H1 (cell line): Measurements from ENCODE around the gene TSTD2. TPM values are rescaled to one million over a fixed set of nuclear protein-coding genes. Genes with fewer than 3 reads are reported as not detected.

Experiments
- CTCF ChIA-PET: fragments of 300-600 bp; sonication (Branson Sonifier 250); formaldehyde crosslinking; loops from one replicate; lab custom pipeline; 2021; ENCODE audit not compliant: partially characterized antibody; lab: Charles Lee
- POLR2A ChIA-PET: fragments of 300-600 bp; sonication (Branson Sonifier 250); formaldehyde crosslinking; loops from one replicate; lab custom pipeline; 2021; ENCODE audit warnings: inconsistent platforms; ENCODE audit not compliant: partially characterized antibody; lab: Charles Lee
- DNase-seq, 2 experiments: peaks; one replicate each; pipeline versions ENCODE4 v3.0.0 to v3.0.0-alpha.2; 2010 to 2022; ENCODE audit warnings: low spot score in 2 of 2, low read depth in 1 of 2, mixed read lengths in 1 of 2
- FAIRE-seq: peaks from 2 replicates; lab custom pipeline; 2011; peaks lifted over from hg19 to GRCh38; lab: Jason Lieb, UNC
- H2AFZ ChIP-seq: 2 replicates; pipeline ENCODE4 v1.8.1; 2012; ENCODE audit warnings: low read length, inconsistent platforms
- H2AK5ac ChIP-seq: 2 replicates; pipeline ENCODE4 v1.6.1; 2013; ENCODE audit warnings: low read depth, low read length
- H2BK120ac ChIP-seq: replicated peaks from 2 replicates; pipeline ENCODE3; 2013; ENCODE audit warnings: low read depth, low read length, inconsistent platforms
- H2BK12ac ChIP-seq: 2 replicates; pipeline ENCODE4 v1.6.1; 2013; ENCODE audit warnings: low read depth, low read length
- H2BK15ac ChIP-seq: 2 replicates; pipeline ENCODE4 v1.6.1; 2013; ENCODE audit warnings: low read length
- H2BK20ac ChIP-seq: 2 replicates; pipeline ENCODE4 v1.6.1; 2013; ENCODE audit warnings: low read length
- H2BK5ac ChIP-seq: 2 replicates; pipeline ENCODE4 v1.6.1; 2013; ENCODE audit warnings: low read depth, low read length
- H3K14ac ChIP-seq: 2 replicates; pipeline ENCODE4 v1.6.1; 2013; ENCODE audit warnings: inconsistent platforms; ENCODE audit not compliant: insufficient read length
- H3K18ac ChIP-seq: 2 replicates; pipeline ENCODE4 v1.6.1; 2013; ENCODE audit warnings: low read length; ENCODE audit errors: extremely low read depth
- H3K23ac ChIP-seq: 2 replicates; pipeline ENCODE4 v1.6.1; 2013; ENCODE audit warnings: inconsistent platforms; ENCODE audit not compliant: insufficient read length
- H3K23me2 ChIP-seq: 2 replicates; pipeline ENCODE4 v1.6.1; 2013; ENCODE audit warnings: low read depth, low read length
- H3K27ac ChIP-seq: 2 replicates; pipeline ENCODE4 v1.6.1; 2011; ENCODE audit warnings: low read depth, low read length, inconsistent platforms
- H3K27me3 ChIP-seq, 4 experiments: replicated peaks in 1 of 4; 1 replicate in 1 of 4; 2 replicates in 3 of 4; pipeline versions ENCODE4 v1.6.1 to v1.8.1; 2011 to 2013; ENCODE audit warnings: low read length in 3 of 4, mild to moderate bottlenecking in 3 of 4, inconsistent platforms in 2 of 4, mixed read lengths in 2 of 4, moderate library complexity in 1 of 4; ENCODE audit not compliant: control insufficient read depth in 3 of 4, insufficient read depth in 3 of 4; ENCODE audit errors: extremely low read depth in 1 of 4
- H3K36me3 ChIP-seq, 4 experiments: 2 replicates each; pipeline versions ENCODE4 v1.6.1 to v1.8.1; 2011 to 2013; ENCODE audit warnings: mild to moderate bottlenecking in 4 of 4, low read length in 3 of 4, moderate library complexity in 2 of 4, control low read depth in 1 of 4, inconsistent platforms in 1 of 4; ENCODE audit not compliant: insufficient read depth in 4 of 4, control insufficient read depth in 2 of 4
- H3K4ac ChIP-seq: replicated peaks from 2 replicates; pipeline ENCODE3; 2013; ENCODE audit warnings: low read length, low read depth, mixed read lengths, inconsistent platforms; ENCODE audit not compliant: insufficient read length
- H3K4me1 ChIP-seq, 4 experiments: replicated peaks in 1 of 4; 1 replicate in 1 of 4; 2 replicates in 3 of 4; pipeline versions ENCODE4 v1.6.1 to v1.8.1; 2011 to 2013; ENCODE audit warnings: low read length in 3 of 4, inconsistent platforms in 2 of 4, mixed read lengths in 1 of 4; ENCODE audit not compliant: insufficient read depth in 4 of 4, control insufficient read depth in 3 of 4
- H3K4me2 ChIP-seq, 2 experiments: 2 replicates each; pipeline versions ENCODE4 v1.6.1 to v1.8.1; 2011 to 2013; ENCODE audit warnings: low read depth in 2 of 2, low read length in 2 of 2, control low read depth in 1 of 2, inconsistent platforms in 1 of 2, mild to moderate bottlenecking in 1 of 2; ENCODE audit not compliant: insufficient read depth in 1 of 2
- H3K4me3 ChIP-seq, 4 experiments: fragments of 200-600, 300-600 bp in 1 of 4; sonication (generic), shearing (Covaris generic), sonication (Bioruptor Twin) in 1 of 4; 2 replicates each; pipeline versions ENCODE4 v1.5.1 to v1.8.1; 2011 to 2016; ENCODE audit warnings: low read length in 4 of 4, low read depth in 3 of 4, control low read depth in 2 of 4, inconsistent platforms in 2 of 4, mild to moderate bottlenecking in 2 of 4, mixed read lengths in 1 of 4, moderate library complexity in 1 of 4; ENCODE audit not compliant: insufficient read depth in 2 of 4; ENCODE audit errors: extremely low read depth in 1 of 4
- H3K56ac ChIP-seq: replicated peaks from 2 replicates; pipeline ENCODE3; 2013; ENCODE audit warnings: low read depth, mild to moderate bottlenecking, mixed read lengths, low read length, inconsistent platforms; ENCODE audit not compliant: insufficient read length
- H3K79me1 ChIP-seq: 2 replicates; pipeline ENCODE4 v1.6.1; 2013; ENCODE audit warnings: low read depth, low read length, control low read depth
- H3K79me2 ChIP-seq, 2 experiments: 2 replicates each; pipeline versions ENCODE4 v1.6.1 to v1.8.1; 2012 to 2013; ENCODE audit warnings: low read length in 2 of 2, mild to moderate bottlenecking in 2 of 2, inconsistent platforms in 1 of 2; ENCODE audit not compliant: insufficient read depth in 2 of 2, control insufficient read depth in 1 of 2
- H3K9ac ChIP-seq, 4 experiments: replicated peaks in 1 of 4; 1 replicate in 1 of 4; 2 replicates in 3 of 4; pipeline versions ENCODE4 v1.6.1 to v1.8.1; 2011 to 2013; ENCODE audit warnings: low read depth in 3 of 4, low read length in 3 of 4, control low read depth in 2 of 4, mild to moderate bottlenecking in 2 of 4, moderate library complexity in 2 of 4, inconsistent platforms in 1 of 4; ENCODE audit errors: extremely low read depth in 1 of 4
- H3K9me3 ChIP-seq, 2 experiments: 2 replicates each; pipeline versions ENCODE4 v1.6.1 to v1.8.1; 2012 to 2013; ENCODE audit warnings: mild to moderate bottlenecking in 2 of 2, moderate library complexity in 2 of 2, control low read depth in 1 of 2, inconsistent platforms in 1 of 2, low read depth in 1 of 2, low read length in 1 of 2, mixed read lengths in 1 of 2; ENCODE audit not compliant: insufficient read depth in 2 of 2
- H4K20me1 ChIP-seq, 2 experiments: replicated peaks in 1 of 2; 2 replicates each; pipeline versions ENCODE3 to v1.8.1; 2011 to 2013; ENCODE audit warnings: inconsistent platforms in 2 of 2, low read length in 2 of 2, mild to moderate bottlenecking in 1 of 2; ENCODE audit not compliant: insufficient read depth in 2 of 2, control insufficient read depth in 1 of 2
- H4K5ac ChIP-seq: 2 replicates; pipeline ENCODE4 v1.6.1; 2013; ENCODE audit warnings: low read length, low read depth, mixed read lengths, inconsistent platforms; ENCODE audit not compliant: insufficient read length
- H4K8ac ChIP-seq: 2 replicates; pipeline ENCODE4 v1.8.0; 2013; ENCODE audit warnings: mild to moderate bottlenecking, moderate library complexity, low read length, inconsistent platforms; ENCODE audit not compliant: insufficient read depth; ENCODE audit errors: extremely low read depth
- H4K91ac ChIP-seq: replicated peaks from 2 replicates; pipeline ENCODE3; 2013; ENCODE audit warnings: low read length, mixed read lengths, inconsistent platforms; ENCODE audit not compliant: insufficient read length
- NANOG ChIP-seq: IDR thresholded peaks from 2 replicates; pipeline ENCODE4 v1.6.1; 2011; ENCODE audit warnings: low read length, low read depth, mild to moderate bottlenecking, inconsistent platforms; ENCODE audit not compliant: insufficient read depth, poor library complexity, severe bottlenecking
- RAD21 ChIP-seq, 2 experiments: IDR thresholded peaks in 1 of 2; conservative IDR thresholded peaks in 1 of 2; 2 replicates each; pipeline ENCODE4 v1.6.1; 2011; ENCODE audit warnings: low read depth in 2 of 2, low read length in 2 of 2, improper control_type of control experiment in 1 of 2, inconsistent platforms in 1 of 2, mild to moderate bottlenecking in 1 of 2, moderate library complexity in 1 of 2
- RFX5 ChIP-seq: IDR thresholded peaks from 2 replicates; pipeline ENCODE4 v1.6.1; 2011; ENCODE audit warnings: low read depth, low read length, improper control_type of control experiment, borderline replicate concordance
- SIN3A ChIP-seq, 2 experiments: IDR thresholded peaks in 1 of 2; conservative IDR thresholded peaks in 1 of 2; 2 replicates each; pipeline ENCODE4 v1.6.1; 2011 to 2012; ENCODE audit warnings: low read length in 2 of 2, improper control_type of control experiment in 1 of 2, low read depth in 1 of 2, mild to moderate bottlenecking in 1 of 2
- SP2 ChIP-seq: IDR thresholded peaks from 2 replicates; pipeline ENCODE4 v1.6.1; 2012; ENCODE audit warnings: mild to moderate bottlenecking, low read length, inconsistent platforms
- YY1 ChIP-seq: IDR thresholded peaks from 2 replicates; pipeline ENCODE4 v1.6.1; 2011; ENCODE audit warnings: low read depth, mild to moderate bottlenecking, low read length
- ZNF274 ChIP-seq: IDR thresholded peaks from 2 replicates; pipeline ENCODE4 v1.7.0; 2012; ENCODE audit warnings: low read length, borderline replicate concordance; ENCODE audit errors: extremely low read depth
- WGBS, 2 experiments: shearing (Covaris generic) in 1 of 2; methylation state at CpG; one replicate each; pipeline versions ENCODE4 v1.1.6 to v1.1.7; 2013 to 2015; ENCODE audit warnings: low lambda C conversion rate in 2 of 2, mixed read lengths in 2 of 2, inconsistent platforms in 1 of 2, low coverage in 1 of 2, missing lambda C conversion rate in 1 of 2; ENCODE audit not compliant: insufficient replicate concordance in 2 of 2, insufficient coverage in 1 of 2, insufficient read length in 1 of 2; ENCODE audit errors: extremely low coverage in 1 of 2, missing lambda C conversion rate in 1 of 2; 5-methylcytosine and 5-hydroxymethylcytosine counted together
- polyA plus RNA-seq, 7 experiments: library from polyadenylated mRNA; depleted of rRNA in 3 of 7; stranded (reverse) in 5 of 7; unstranded in 2 of 7; fragments of >200 nt in 5 of 7; fragments of 200-250 nt in 2 of 7; gene quantifications; 1 replicate in 5 of 7; 2 replicates in 1 of 7; 4 replicates in 1 of 7; pipeline versions ENCODE4 v1.2.1 to v1.2.3, GENCODE V29; 2011 to 2013; ENCODE audit warnings: missing spikeins in 2 of 7, mixed read lengths in 2 of 7
- total RNA-seq: library from RNA; stranded (reverse); fragmentation: NEBNext Ultra II Directional; extraction: Animal tissue kit (Norgen Biotek cat#: 25700); gene quantifications from 2 replicates; pipeline ENCODE4 v1.2.1, GENCODE V29; 2021

TSTD2 gene
- total and polyA plus RNA-seq, 2 of the 8 experiments (the other 6 are each of a cell fraction or from before 2014, with no cell fraction given) = 16.1 to 17.5 TPM

DNA sequence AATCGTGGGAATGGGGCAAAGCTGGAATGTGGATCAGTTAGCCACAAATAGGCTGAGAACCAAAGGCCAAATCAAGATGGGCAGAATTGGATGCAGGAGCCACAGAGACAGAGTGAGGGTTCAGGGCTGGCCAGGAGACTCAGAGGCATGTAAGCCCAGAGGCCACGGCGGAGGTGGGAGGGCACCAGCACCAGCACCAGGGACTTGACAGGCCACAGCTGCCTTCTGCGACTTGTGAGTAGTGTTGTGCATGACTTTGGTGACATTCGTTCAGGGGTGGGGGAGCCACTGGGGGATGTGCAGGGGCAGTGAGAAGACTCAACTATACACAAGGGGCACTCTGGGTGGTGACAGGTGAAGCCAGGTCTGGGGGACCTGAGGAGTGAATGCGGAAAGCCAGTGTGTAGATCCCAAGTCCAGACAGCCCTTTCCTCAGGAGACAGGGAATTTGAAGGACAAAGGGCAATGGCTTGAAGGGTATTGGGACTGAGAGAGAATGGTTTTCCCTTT lies 78.5 kb downstream of the TSTD2 start:
- peaks cover 0 to 2% (median under 1%) of the 10 kb centered on the region in 4 experiments; a peak in 2 of 7 replicates for H3K4me1 ChIP-seq
- no peak overlapping the region for H3K14ac ChIP-seq
- no peak overlapping the region for H2AFZ ChIP-seq
- H2BK120ac ChIP-seq = no peak overlapping the region
- no peak overlapping the region for H4K91ac ChIP-seq
- CTCF ChIA-PET = interaction anchor here (1.2 to 1.6 kb wide), 2 partner anchors 10 to 62 kb away, joined by 3 read pairs; no protein-coding TSS in a partner anchor
- H3K18ac ChIP-seq = no peak overlapping the region
- H2BK12ac ChIP-seq = no peak overlapping the region
- H3K23ac ChIP-seq = no peak overlapping the region
- H2AK5ac ChIP-seq = no peak overlapping the region
- no peak overlapping the region for H3K4me2 ChIP-seq
- no peak overlapping the region for H2BK15ac ChIP-seq
- 83% methylated on average over 6 of the region's 6 CpGs; no CpG with 5 or more reads in 1 of the 2 experiments for WGBS, 2 experiments
- POLR2A ChIA-PET = interaction anchor here (0.7 to 1.2 kb wide), 2 partner anchors 42 to 733 kb away, joined by 3 read pairs; no protein-coding TSS in a partner anchor
- no peaks in the 10 kb centered on the region for H3K79me1 ChIP-seq
- no peaks in the 10 kb centered on the region for H4K20me1 ChIP-seq
- H3K36me3 ChIP-seq = no peaks in the 10 kb centered on the region
- FAIRE-seq = no peak
- H2BK5ac ChIP-seq = no peak overlapping the region
- H3K23me2 ChIP-seq = no peaks in the 10 kb centered on the region
- no peak overlapping the region for H3K27ac ChIP-seq
- H3K9me3 ChIP-seq = no peaks in the 10 kb centered on the region
- no peak overlapping the region for H4K8ac ChIP-seq
- no peak overlapping the region for H4K5ac ChIP-seq
- TF ChIP-seq SP2 (no peak), NANOG (no peak), YY1 (no peak), RAD21 (IDR thresholded peaks at IDR 0.05 in 1 of 2, conservative IDR thresholded peaks at IDR 0.05 in 1 of 2; ENCODE audit: low read depth in 2 of 2, low read length in 2 of 2) (no peak), RFX5 (no peak), SIN3A (conservative IDR thresholded peaks at IDR 0.05 in 1 of 2, IDR thresholded peaks at IDR 0.05 in 1 of 2; ENCODE audit: low read depth in 1 of 2, low read length in 2 of 2) (no peak), ZNF274 (no peak)
- TF ChIP-seq, all 59 proteins: peak for 0
- Histone ChIP-seq H3K4ac (no peak overlapping the region), H3K79me2 (no peaks in the 10 kb centered on the region), H3K4me3 (no peak overlapping the region), H3K56ac (no peak overlapping the region), H3K9ac (no peak overlapping the region), H2BK20ac (no peak overlapping the region), H3K27me3 (no peaks in the 10 kb centered on the region; a peak in 1 of 7 replicates)
- DNase-seq = no peak
